ENCODE data around the gene RTP1.

RTP1 gene

DNA sequence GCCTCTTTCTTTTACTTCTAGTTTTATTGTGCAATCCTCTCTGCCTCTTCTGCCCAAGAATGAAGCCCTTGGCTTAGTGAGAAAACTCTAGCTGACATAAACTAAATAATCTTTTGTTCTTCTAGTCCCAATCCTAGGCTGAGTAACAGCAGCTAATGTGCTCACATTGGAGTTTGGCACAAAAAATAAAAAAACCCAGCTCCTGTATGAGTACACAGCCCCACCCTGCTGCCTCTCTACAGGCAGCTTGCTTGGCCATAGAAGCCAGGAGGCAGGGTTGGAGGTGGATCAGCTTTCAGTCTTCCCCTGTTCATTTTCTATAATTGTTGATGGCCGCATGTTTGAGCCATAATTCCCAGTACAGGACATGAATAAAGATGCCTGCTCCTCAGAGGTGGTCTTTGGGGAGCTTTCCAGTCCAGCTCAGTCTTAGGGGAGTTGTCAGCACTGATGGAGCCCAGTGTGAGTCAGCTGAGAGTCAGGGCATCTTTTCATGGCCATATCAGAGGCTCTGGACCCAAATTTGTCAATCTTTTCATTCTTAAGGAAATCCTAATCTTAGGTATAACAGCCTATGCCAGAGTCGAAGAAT, 46.7 kb downstream of the RTP1 start:
- H3K9ac ChIP-seq (ENCODE audit: low read depth, low read length, poor library complexity, severe bottlenecking): no peak overlapping the region
- TF ChIP-seq EZH2phosphoT487 (IDR thresholded peaks at IDR 0.05; ENCODE audit: borderline replicate concordance): no peak
- TF ChIP-seq, protein P1, sequence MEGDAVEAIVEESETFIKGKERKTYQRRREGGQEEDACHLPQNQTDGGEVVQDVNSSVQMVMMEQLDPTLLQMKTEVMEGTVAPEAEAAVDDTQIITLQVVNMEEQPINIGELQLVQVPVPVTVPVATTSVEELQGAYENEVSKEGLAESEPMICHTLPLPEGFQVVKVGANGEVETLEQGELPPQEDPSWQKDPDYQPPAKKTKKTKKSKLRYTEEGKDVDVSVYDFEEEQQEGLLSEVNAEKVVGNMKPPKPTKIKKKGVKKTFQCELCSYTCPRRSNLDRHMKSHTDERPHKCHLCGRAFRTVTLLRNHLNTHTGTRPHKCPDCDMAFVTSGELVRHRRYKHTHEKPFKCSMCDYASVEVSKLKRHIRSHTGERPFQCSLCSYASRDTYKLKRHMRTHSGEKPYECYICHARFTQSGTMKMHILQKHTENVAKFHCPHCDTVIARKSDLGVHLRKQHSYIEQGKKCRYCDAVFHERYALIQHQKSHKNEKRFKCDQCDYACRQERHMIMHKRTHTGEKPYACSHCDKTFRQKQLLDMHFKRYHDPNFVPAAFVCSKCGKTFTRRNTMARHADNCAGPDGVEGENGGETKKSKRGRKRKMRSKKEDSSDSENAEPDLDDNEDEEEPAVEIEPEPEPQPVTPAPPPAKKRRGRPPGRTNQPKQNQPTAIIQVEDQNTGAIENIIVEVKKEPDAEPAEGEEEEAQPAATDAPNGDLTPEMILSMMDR (conservative IDR thresholded peaks at IDR 0.05; ENCODE audit: low read length): no peak
- no peaks in the 10 kb centered on the region for H4K20me1 ChIP-seq (ENCODE audit: insufficient read depth, low read length, poor library complexity, severe bottlenecking)
- no peaks in the 10 kb centered on the region for H3K4me1 ChIP-seq (ENCODE audit: insufficient read depth, low read length, poor library complexity, severe bottlenecking)
- H3K4me3 ChIP-seq (ENCODE audit: low read length, poor library complexity, severe bottlenecking): no peak overlapping the region
- H3K9me2 ChIP-seq (replicated peaks; ENCODE audit: low read depth, low read length): no peaks in the 10 kb centered on the region
- no peak overlapping the region for H3K4me2 ChIP-seq (ENCODE audit: low read depth, low read length, poor library complexity, severe bottlenecking)
- H2AFZ ChIP-seq (ENCODE audit: low read length): no peak overlapping the region
- no peaks in the 10 kb centered on the region for H3K9me3 ChIP-seq (ENCODE audit: insufficient read depth, low read depth, low read length)
- H3F3A ChIP-seq (ENCODE audit: low read depth): no peaks in the 10 kb centered on the region
- H3K36me3 ChIP-seq (ENCODE audit: insufficient read depth, low read length): no peaks in the 10 kb centered on the region
- no peaks in the 10 kb centered on the region for H3K79me2 ChIP-seq (ENCODE audit: insufficient read depth, low read length)
- H3K27me3 ChIP-seq (ENCODE audit: insufficient read depth, low read length, poor library complexity, severe bottlenecking): no peaks in the 10 kb centered on the region

DNA sequence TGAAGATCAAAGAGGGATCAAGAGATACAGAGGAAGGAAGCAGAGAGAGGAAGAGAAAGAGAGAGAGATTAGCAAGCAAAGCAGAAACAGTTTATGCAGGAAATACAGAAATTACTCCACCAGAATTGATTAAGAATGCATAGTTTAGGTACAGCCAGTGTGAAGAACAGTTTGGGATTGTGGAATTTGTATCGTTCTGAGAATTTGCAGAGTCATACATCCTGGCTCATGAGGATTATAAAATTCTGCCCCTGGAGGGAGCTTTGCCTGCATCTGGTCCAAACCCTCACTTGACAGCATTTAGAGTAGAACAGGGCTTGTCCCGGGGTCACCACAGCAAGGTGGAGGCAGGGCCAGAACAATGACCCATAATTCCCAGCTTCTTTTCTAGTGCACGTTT, 50.1 kb downstream of the RTP1 start:
- Histone ChIP-seq H3K9ac (ENCODE audit: low read depth, low read length, poor library complexity, severe bottlenecking) (no peak overlapping the region), H3K4me1 (ENCODE audit: insufficient read depth, low read length, poor library complexity, severe bottlenecking) (no peaks in the 10 kb centered on the region), H3K27me3 (ENCODE audit: insufficient read depth, low read length, poor library complexity, severe bottlenecking) (no peaks in the 10 kb centered on the region), H3K4me3 (ENCODE audit: low read length, poor library complexity, severe bottlenecking) (no peak overlapping the region), H3F3A (ENCODE audit: low read depth) (no peaks in the 10 kb centered on the region), H3K9me3 (ENCODE audit: insufficient read depth, low read depth, low read length) (no peaks in the 10 kb centered on the region), H3K79me2 (ENCODE audit: insufficient read depth, low read length) (no peaks in the 10 kb centered on the region), H3K4me2 (ENCODE audit: low read depth, low read length, poor library complexity, severe bottlenecking) (no peak overlapping the region), H3K36me3 (ENCODE audit: insufficient read depth, low read length) (no peaks in the 10 kb centered on the region), H2AFZ (ENCODE audit: low read length) (no peak overlapping the region; the same call in 1 of the 2 replicates), H3K9me2 (replicated peaks; ENCODE audit: low read depth, low read length) (no peaks in the 10 kb centered on the region), H4K20me1 (ENCODE audit: insufficient read depth, low read length, poor library complexity, severe bottlenecking) (no peaks in the 10 kb centered on the region)
- TF ChIP-seq, protein P1 (conservative IDR thresholded peaks at IDR 0.05; ENCODE audit: low read length): no peak
- TF ChIP-seq EZH2phosphoT487 (IDR thresholded peaks at IDR 0.05; ENCODE audit: borderline replicate concordance): no peak
